Breast epithelium (tissue), 3 donors: ENCODE measurements around the gene RPL10A.

ENCODE experiments used
- CTCF ChIP-seq, 3 donors: fragments of 450-650 bp; IDR thresholded peaks; one replicate each; pipeline ENCODE4 v1.5.1; 2016 to 2017; ENCODE audit warnings: antibody characterized with exemption in 3 of 3, mild to moderate bottlenecking in 3 of 3, moderate library complexity in 3 of 3
- POLR2A ChIP-seq: fragments of 450-650 bp; IDR thresholded peaks from one replicate; pipeline ENCODE4 v1.6.1; 2016; ENCODE audit warnings: antibody characterized with exemption, mild to moderate bottlenecking, moderate library complexity

GRCh38 chr6:35488517-35488862, 20.3 kb downstream of the RPL10A start:
- TF ChIP-seq CTCF (IDR thresholded peaks at IDR 0.05) (no peak), POLR2A (no peak)
